T-helper 2 cell (primary cell): Measurements from ENCODE around the gene TCF7L2.
A peak's percentile ranks its signal among the peaks of the same experiment; 100 is the strongest.

Experiments
- DNase-seq, 5 experiments: peaks; one replicate each; pipeline versions ENCODE4 v3.0.0 to v3.0.0-alpha.2; 2012 to 2022

TCF7L2 gene

GRCh38 chr10:113000442-113000841, 50.4 kb downstream of the TCF7L2 start:
- DNase-seq, result no peak

GRCh38 chr10:113000876-113001598, 51.0 kb downstream of the TCF7L2 start:
- DNase-seq, result no peak

- DNase-seq, result no peak
Measured at GRCh38 chr10:113001599-113002448, 51.8 kb downstream of the TCF7L2 start.

GRCh38 chr10:113002449-113002777, 52.4 kb downstream of the TCF7L2 start:
- DNase-seq, result no peak

GRCh38 chr10:113003052-113003451, 53.0 kb downstream of the TCF7L2 start:
- no peak for DNase-seq

GRCh38 chr10:113004069-113004618, 54.1 kb downstream of the TCF7L2 start:
- no peak for DNase-seq

GRCh38 chr10:113005380-113005779, 55.3 kb downstream of the TCF7L2 start:
- peak in 1 of 5 experiments; percentile 62 for DNase-seq

- DNase-seq, result peak in 1 of 5 experiments; percentile 4
Measured at GRCh38 chr10:113006656-113007342, 56.8 kb downstream of the TCF7L2 start.

GRCh38 chr10:113007343-113007771, 57.3 kb downstream of the TCF7L2 start:
- DNase-seq, result peak in 3 of 5 experiments; percentile 13 to 69 (median 29)

GRCh38 chr10:113007821-113008220, 57.8 kb downstream of the TCF7L2 start:
- DNase-seq, result peak in 1 of 5 experiments; percentile 1

GRCh38 chr10:113011592-113012374, 61.7 kb downstream of the TCF7L2 start:
- no peak for DNase-seq

GRCh38 chr10:113015201-113015600, 65.2 kb downstream of the TCF7L2 start:
- DNase-seq, result no peak

- no peak for DNase-seq
Measured at GRCh38 chr10:113017376-113017775, 67.3 kb downstream of the TCF7L2 start.

- DNase-seq, result no peak
Measured at GRCh38 chr10:113018034-113018433, 68.0 kb downstream of the TCF7L2 start.

GRCh38 chr10:113019096-113019495, 69.0 kb downstream of the TCF7L2 start:
- no peak for DNase-seq

- DNase-seq, result no peak
Measured at GRCh38 chr10:113019692-113020474, 69.8 kb downstream of the TCF7L2 start.

GRCh38 chr10:113020475-113020753, 70.4 kb downstream of the TCF7L2 start:
- DNase-seq, result no peak

GRCh38 chr10:113020838-113021237, 70.8 kb downstream of the TCF7L2 start:
- no peak for DNase-seq

- no peak for DNase-seq
Measured at GRCh38 chr10:113021268-113022040, 71.4 kb downstream of the TCF7L2 start.

GRCh38 chr10:113022265-113022664, 72.2 kb downstream of the TCF7L2 start:
- DNase-seq, result no peak

GRCh38 chr10:113023017-113023416, 73.0 kb downstream of the TCF7L2 start:
- no peak for DNase-seq
